Thymus (tissue), 11 donors: ENCODE measurements around the gene DDAH2. TPM values are rescaled to one million over a fixed set of nuclear protein-coding genes. Genes with fewer than 3 reads are reported as not detected.
A peak's percentile ranks its signal among the peaks of the same experiment; 100 is the strongest.

Source experiments
- DNase-seq, 9 donors: peaks; one replicate each; pipeline ENCODE4 v3.0.0-alpha.2; 2013; ENCODE audit warnings: low spot score in 9 of 9, low read depth in 6 of 9, missing footprints in 1 of 9
- H3K27ac ChIP-seq, 2 donors: one replicate each; pipeline ENCODE4 v1.5.1; 2013; ENCODE audit warnings: control low read depth in 1 of 2, low read depth in 1 of 2, low read length in 1 of 2, mild to moderate bottlenecking in 1 of 2, moderate library complexity in 1 of 2
- H3K27me3 ChIP-seq, 2 donors: one replicate each; pipeline ENCODE4 v1.5.1; 2013; ENCODE audit warnings: low read length in 1 of 2; ENCODE audit not compliant: control insufficient read depth in 2 of 2, insufficient read depth in 1 of 2
- H3K36me3 ChIP-seq, 2 donors: one replicate each; pipeline ENCODE4 v1.5.1; 2013; ENCODE audit warnings: low read length in 1 of 2, mild to moderate bottlenecking in 1 of 2, moderate library complexity in 1 of 2; ENCODE audit not compliant: control insufficient read depth in 2 of 2, insufficient read depth in 2 of 2
- H3K4me1 ChIP-seq, 2 donors: one replicate each; pipeline ENCODE4 v1.5.1; 2013; ENCODE audit warnings: low read length in 2 of 2; ENCODE audit not compliant: control insufficient read depth in 2 of 2, insufficient read depth in 2 of 2
- H3K4me3 ChIP-seq, 2 donors: one replicate each; pipeline ENCODE4 v1.5.1; 2013; ENCODE audit warnings: low read length in 2 of 2, control low read depth in 1 of 2, mild to moderate bottlenecking in 1 of 2
- H3K9me3 ChIP-seq, 2 donors: one replicate each; pipeline ENCODE4 v1.5.1; 2013; ENCODE audit warnings: low read length in 1 of 2, mild to moderate bottlenecking in 1 of 2; ENCODE audit not compliant: control insufficient read depth in 2 of 2, insufficient read depth in 1 of 2
- WGBS: extraction: QIAGEN DNeasy Blood & Tissue Kit; methylation state at CpG from one replicate; pipeline ENCODE4 v1.1.7; 2013; 5-methylcytosine and 5-hydroxymethylcytosine counted together
- polyA plus RNA-seq: library from polyadenylated mRNA; stranded (reverse); fragments of 200-250 nt; gene quantifications from one replicate; pipeline ENCODE4 v1.2.3, GENCODE V29; 2013
- total RNA-seq: library from RNA; stranded (reverse); fragments of 120-200 nt; gene quantifications from one replicate; pipeline ENCODE4 v1.2.4, GENCODE V29; 2013
- donor health status: healthy.

Gene DDAH2
- total and polyA plus RNA-seq, 2 donors = 49.6 to 105 TPM

GRCh38 chr6:31771992-31772358, 42.9 kb upstream of the DDAH2 start:
- peaks cover 0 to 5% of the 10 kb centered on the region in 2 donors for H3K27me3 ChIP-seq
- H3K4me1 ChIP-seq = peaks cover 16 to 27% of the 10 kb centered on the region in 2 donors
- H3K36me3 ChIP-seq = no peaks in the 10 kb centered on the region
- H3K27ac ChIP-seq = no peak overlapping the region
- no peak overlapping the region for H3K4me3 ChIP-seq
- DNase-seq = peak in 1 of 9 donors; percentile 41
- peaks cover 0 to 5% of the 10 kb centered on the region in 2 donors for H3K9me3 ChIP-seq
- WGBS = 88% methylated on average over 4 of the region's 4 CpGs

GRCh38 chr6:31770860-31771259, 41.8 kb upstream of the DDAH2 start:
- WGBS = 97% methylated on average over 2 of the region's 2 CpGs
- DNase-seq = no peak
- peaks cover 6 to 21% of the 10 kb centered on the region in 2 donors for H3K4me1 ChIP-seq

DNA sequence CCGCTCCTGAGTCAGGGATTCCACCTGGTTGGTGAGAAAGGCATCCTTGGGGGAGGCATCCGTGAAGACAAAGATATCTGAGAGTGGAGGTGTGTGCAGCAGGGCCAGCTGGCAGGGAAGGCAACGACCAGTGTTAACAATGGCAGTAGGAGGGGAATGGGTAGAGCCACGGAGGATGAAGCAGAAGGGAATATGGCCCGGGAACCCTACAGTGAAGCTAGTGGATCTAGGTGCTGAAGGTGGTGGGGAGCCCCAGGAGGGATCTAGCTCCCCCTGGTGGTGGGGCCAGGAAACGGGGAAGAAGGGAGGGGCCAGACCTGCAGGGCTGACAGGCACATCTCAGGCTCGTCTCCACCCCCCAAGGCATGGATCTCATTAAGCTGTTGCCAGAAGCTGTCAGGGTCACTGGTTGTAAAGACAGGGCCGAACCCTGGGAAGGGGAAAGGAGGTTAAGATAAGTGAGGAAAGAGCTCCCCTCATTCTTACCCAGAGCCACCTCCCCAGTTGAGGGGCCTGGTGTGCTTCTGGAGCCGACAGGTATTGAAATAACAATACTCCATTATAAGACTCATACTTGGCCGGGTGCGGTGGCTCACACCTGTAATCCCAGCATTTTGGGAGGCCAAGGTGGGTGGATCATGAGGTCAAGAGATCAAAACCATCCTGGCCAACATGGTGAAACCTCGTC, 40.7 kb upstream of the DDAH2 start:
- peaks cover 0 to 5% of the 10 kb centered on the region in 2 donors for H3K9me3 ChIP-seq
- no peaks in the 10 kb centered on the region for H3K36me3 ChIP-seq
- H3K27ac ChIP-seq = no peak overlapping the region
- 73% methylated on average over 12 of the region's 12 CpGs for WGBS
- DNase-seq = peak; percentile 38 to 82 (median 59)
- no peak overlapping the region for H3K4me3 ChIP-seq
- peaks cover 6 to 21% of the 10 kb centered on the region in 2 donors for H3K4me1 ChIP-seq
- peaks cover 0 to 17% of the 10 kb centered on the region in 2 donors for H3K27me3 ChIP-seq

More at GRCh38 chr6:31770860-31771259, 41.8 kb upstream of the DDAH2 start:
- Histone ChIP-seq H3K36me3 (no peaks in the 10 kb centered on the region), H3K4me3 (no peak overlapping the region), H3K27ac (no peak overlapping the region), H3K9me3 (peaks cover 0 to 5% of the 10 kb centered on the region in 2 donors), H3K27me3 (peaks cover 0 to 13% of the 10 kb centered on the region in 2 donors)

DNA sequence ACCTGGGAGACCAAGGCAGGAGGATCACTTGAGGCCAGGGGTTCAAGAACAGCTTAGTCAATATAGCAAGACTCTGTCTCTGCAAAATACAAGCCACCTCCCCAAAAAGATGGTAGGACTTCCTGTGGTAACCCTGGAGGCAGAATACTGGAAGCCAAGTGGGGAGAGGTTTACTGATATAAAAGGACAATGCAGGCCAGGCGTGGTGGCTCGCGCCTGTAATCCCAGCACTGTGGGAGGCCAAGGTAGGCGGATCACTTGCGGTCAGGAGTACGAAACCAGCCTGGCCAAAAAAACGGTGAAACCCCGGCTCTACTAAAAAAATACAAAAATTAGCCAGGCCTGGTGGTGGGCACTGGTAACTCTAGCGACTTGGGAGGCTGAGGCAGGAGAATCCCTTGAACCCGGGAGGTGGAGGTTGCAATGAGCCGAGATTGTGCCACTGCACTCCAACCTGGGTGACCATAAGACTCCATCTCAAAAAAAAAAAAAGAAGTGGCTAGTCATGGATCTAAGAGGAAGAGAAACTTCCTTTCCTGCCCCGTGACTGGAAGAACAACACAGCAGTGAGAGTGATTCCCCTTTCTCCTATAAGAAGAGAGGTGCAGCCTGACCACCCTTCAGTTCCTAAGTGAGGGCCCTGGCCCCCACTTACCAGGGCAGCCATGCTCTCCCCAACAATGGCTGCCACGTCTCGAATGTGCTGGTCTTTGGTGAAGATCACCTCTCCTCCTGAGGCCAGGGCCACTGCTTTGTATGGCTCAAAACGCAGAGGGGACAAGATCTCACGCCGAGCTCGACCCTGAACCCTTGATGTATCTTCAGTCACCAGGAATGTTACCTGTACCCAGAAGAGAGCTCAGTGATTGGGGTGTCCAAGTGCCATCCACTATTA, 39.5 kb upstream of the DDAH2 start:
- peaks cover 6 to 21% of the 10 kb centered on the region in 2 donors for H3K4me1 ChIP-seq
- H3K27me3 ChIP-seq = peaks cover 0 to 17% of the 10 kb centered on the region in 2 donors
- 97% methylated on average over 18 of the region's 18 CpGs for WGBS
- DNase-seq = no peak
- H3K36me3 ChIP-seq = peaks cover 0 to under 1% of the 10 kb centered on the region in 2 donors
- H3K4me3 ChIP-seq = no peak overlapping the region
- H3K27ac ChIP-seq = no peak overlapping the region
- H3K9me3 ChIP-seq = peaks cover 0 to 5% of the 10 kb centered on the region in 2 donors

- Histone ChIP-seq H3K4me3 (no peak overlapping the region), H3K4me1 (peaks cover 0 to 10% of the 10 kb centered on the region in 2 donors), H3K27ac (no peak overlapping the region), H3K36me3 (peaks cover 0 to 14% of the 10 kb centered on the region in 2 donors), H3K27me3 (peaks cover 0 to 17% of the 10 kb centered on the region in 2 donors), H3K9me3 (peaks cover 0 to 2% of the 10 kb centered on the region in 2 donors)
- DNase-seq = no peak
- WGBS = 97% methylated on average over 6 of the region's 6 CpGs
These were observed 38.1 kb upstream of the DDAH2 start for GRCh38 chr6:31767096-31767645.

GRCh38 chr6:31765910-31766794, 37.1 kb upstream of the DDAH2 start:
- no peak overlapping the region for H3K4me3 ChIP-seq
- DNase-seq = no peak
- 80% methylated on average over 42 of the region's 42 CpGs for WGBS

GRCh38 chr6:31765559-31765909, 36.4 kb upstream of the DDAH2 start:
- no peak overlapping the region for H3K4me3 ChIP-seq
- peaks cover 0 to 17% of the 10 kb centered on the region in 2 donors for H3K27me3 ChIP-seq
- no peak overlapping the region for H3K27ac ChIP-seq
- no peak for DNase-seq
- H3K4me1 ChIP-seq = peaks cover 0 to 3% of the 10 kb centered on the region in 2 donors
- H3K9me3 ChIP-seq = no peaks in the 10 kb centered on the region
- peaks cover 14 to 28% of the 10 kb centered on the region in 2 donors for H3K36me3 ChIP-seq
- 93% methylated on average over 9 of the region's 9 CpGs for WGBS

More at GRCh38 chr6:31765910-31766794, 37.1 kb upstream of the DDAH2 start:
- H3K4me1 ChIP-seq = peaks cover 0 to 4% of the 10 kb centered on the region in 2 donors
- H3K36me3 ChIP-seq = peaks cover 9 to 23% of the 10 kb centered on the region in 2 donors
- H3K9me3 ChIP-seq = no peaks in the 10 kb centered on the region
- H3K27me3 ChIP-seq = peaks cover 0 to 17% of the 10 kb centered on the region in 2 donors
- no peak overlapping the region for H3K27ac ChIP-seq

- peaks cover 20 to 42% of the 10 kb centered on the region in 2 donors for H3K36me3 ChIP-seq
- H3K4me1 ChIP-seq = peaks cover 0 to 8% of the 10 kb centered on the region in 2 donors
- no peak overlapping the region for H3K27ac ChIP-seq
- H3K27me3 ChIP-seq = peaks cover 0 to 17% of the 10 kb centered on the region in 2 donors
- no peaks in the 10 kb centered on the region for H3K9me3 ChIP-seq
- WGBS = 94% methylated on average over 4 of the region's 4 CpGs
- DNase-seq = no peak
- H3K4me3 ChIP-seq = no peak overlapping the region
These were observed 35.1 kb upstream of the DDAH2 start for GRCh38 chr6:31764198-31764597.
